OCI-LY7 (cell line): ENCODE measurements around the gene NAP1L2. TPM values are rescaled to one million over a fixed set of nuclear protein-coding genes. Genes with fewer than 3 reads are reported as not detected.

Source experiments
- Bru-seq: library from RNA; stranded (reverse); fragments of 400-500 nt; gene quantifications from one replicate; lab custom pipeline; 2021; lab: Mats Ljungman, UMichigan
- BruChase-seq, 2 experiments: library from RNA; stranded (reverse); fragments of 400-500 nt; gene quantifications; one replicate each; lab custom pipeline; 2021; lab: Mats Ljungman, UMichigan
- BruUV-seq: library from RNA; stranded (reverse); fragments of 400-500 nt; replicated peaks from 2 replicates; lab custom pipeline; 2021; lab: Mats Ljungman, UMichigan
- CTCF ChIA-PET: fragments of 300-600 bp; sonication (Branson Sonifier 250); formaldehyde crosslinking; loops from one replicate; lab custom pipeline; 2022; ENCODE audit warnings: antibody characterized with exemption; ENCODE audit not compliant: unreplicated experiment; lab: Charles Lee
- POLR2A ChIA-PET: fragments of 300-600 bp; sonication (Branson Sonifier 250); formaldehyde crosslinking; loops from one replicate; lab custom pipeline; 2022; ENCODE audit warnings: antibody characterized with exemption; lab: Charles Lee
- DNase-seq: peaks from one replicate; pipeline ENCODE4 v3.0.0-alpha.2; 2015; ENCODE audit warnings: low spot score
- H2AFZ ChIP-seq: fragments of 200-600 bp; sonication (generic), shearing (Covaris generic); 2 replicates; pipeline ENCODE4 v1.6.1; 2014; ENCODE audit warnings: mild to moderate bottlenecking, antibody characterized with exemption, low read length, moderate library complexity
- H3K27ac ChIP-seq: fragments of 200-600 bp; sonication (generic); 2 replicates; pipeline ENCODE4 v1.5.1; 2014; ENCODE audit warnings: mixed run types, low read depth, mild to moderate bottlenecking, moderate library complexity, low read length, inconsistent platforms; ENCODE audit not compliant: poor library complexity, severe bottlenecking
- H3K36me3 ChIP-seq: fragments of 200-600 bp; sonication (generic); 2 replicates; pipeline ENCODE4 v1.6.1; 2014; ENCODE audit warnings: mild to moderate bottlenecking, antibody characterized with exemption, low read length, moderate library complexity, mixed read lengths; ENCODE audit not compliant: insufficient read depth
- H3K4me1 ChIP-seq: fragments of 200-600 bp; sonication (generic); 2 replicates; pipeline ENCODE4 v1.5.1; 2014; ENCODE audit warnings: mild to moderate bottlenecking, low read length; ENCODE audit not compliant: insufficient read depth, poor library complexity, severe bottlenecking
- H3K4me2 ChIP-seq: fragments of 200-600 bp; sonication (generic); 2 replicates; pipeline ENCODE4 v1.6.1; 2014; ENCODE audit warnings: mild to moderate bottlenecking, low read length
- H3K4me3 ChIP-seq: fragments of 200-600 bp; sonication (generic); 2 replicates; pipeline ENCODE4 v1.5.1; 2014; ENCODE audit warnings: mild to moderate bottlenecking, low read depth, low read length; ENCODE audit not compliant: poor library complexity, severe bottlenecking
- H3K79me2 ChIP-seq: fragments of 200-600 bp; sonication (generic); 2 replicates; pipeline ENCODE4 v1.6.1; 2016; ENCODE audit warnings: low read depth, mild to moderate bottlenecking, low read length, moderate library complexity, mixed read lengths; ENCODE audit not compliant: insufficient read depth
- H3K9me2 ChIP-seq: fragments of 200-600 bp; sonication (generic); 2 replicates; pipeline ENCODE4 v1.6.1; 2016; ENCODE audit warnings: mild to moderate bottlenecking, low read length, mixed read lengths; ENCODE audit not compliant: insufficient read depth
- H3K9me3 ChIP-seq: fragments of 200-600 bp; sonication (generic); 2 replicates; pipeline ENCODE4 v1.6.1; 2014; ENCODE audit warnings: mild to moderate bottlenecking, mixed run types, low read length, mixed read lengths
- H4K20me1 ChIP-seq: fragments of 200-600 bp; sonication (generic); 2 replicates; pipeline ENCODE4 v1.6.1; 2014; ENCODE audit warnings: mild to moderate bottlenecking, antibody characterized with exemption, low read length, moderate library complexity, mixed read lengths; ENCODE audit not compliant: insufficient read depth
- CTCF ChIP-seq: fragments of 200-600 bp; sonication (generic); conservative IDR thresholded peaks from 2 replicates; pipeline ENCODE4 v1.5.1; 2014; ENCODE audit warnings: mild to moderate bottlenecking, antibody characterized with exemption, low read length, moderate library complexity, mixed read lengths
- EZH2phosphoT487 ChIP-seq: fragments of 200-600 bp; sonication (generic); IDR thresholded peaks from 2 replicates; pipeline ENCODE4 v1.6.1; 2018; ENCODE audit warnings: low read depth, borderline replicate concordance, mild to moderate bottlenecking, mixed run types, antibody characterized with exemption, low read length, moderate library complexity, mixed read lengths
- intact Hi-C: fragments of 100-400 bp; cut with micrococcal nuclease; formaldehyde crosslinking; loops from one replicate; pipeline ENCODE4 v1.10.0; 2022; ENCODE audit not compliant: unreplicated experiment
- long read RNA-seq: library from polyadenylated mRNA; stranded (forward); transcript quantifications from one replicate; pipeline ENCODE4 v2.0.0, GENCODE V29; 2022
- total RNA-seq, 2 experiments: library from RNA; depleted of rRNA in 1 of 2; stranded (reverse); fragments of >200 nt in 1 of 2; shearing (Covaris generic) in 1 of 2; gene quantifications; 2 replicates each; pipeline ENCODE4 v1.2.3, GENCODE V29; 2014 to 2022

NAP1L2 gene
- total RNA-seq (2014; rRNA removed; shearing (Covaris generic)) (not detected in 2 replicates), total RNA-seq (2022) (not detected in 2 replicates), Bru-seq, nascent RNA (not detected), BruChase-seq, experiment 1, labeled RNA remaining after a 6-hour chase (not detected), BruChase-seq, experiment 2, labeled RNA remaining after a 2-hour chase (not detected)
- long read RNA-seq: 0 reads

GRCh38 chrX:73214426-73215094 lies at the start of gene NAP1L2:
Gene NAP1L2 (minus strand): TSS chrX:73214851. CDS start chrX:73214492, 359 bp downstream.
- TF ChIP-seq CTCF (no peak), EZH2phosphoT487 (no peak)
- Histone ChIP-seq H3K4me2 (no peak within 1 kb of the TSS), H3K36me3 (no peaks in the 10 kb centered on the region), H3K79me2 (no peaks in the 10 kb centered on the region), H3K9me3 (no peaks in the 10 kb centered on the region), H3K9me2 (no peaks in the 10 kb centered on the region), H3K27ac (no peak within 1 kb of the TSS), H2AFZ (no peak within 1 kb of the TSS), H4K20me1 (no peaks in the 10 kb centered on the region), H3K4me1 (no peaks in the 10 kb centered on the region), H3K4me3 (no peak within 1 kb of the TSS)
- BruUV-seq: no TSS peak
- ChIA-PET POLR2A (no interaction called here), CTCF (no interaction called here)
- intact Hi-C loops: no loop called here
- DNase-seq: no peak

GRCh38 chrX:73262991-73263390 lies 48.3 kb upstream of the NAP1L2 start:
- no peak overlapping the region for H2AFZ ChIP-seq
- H3K79me2 ChIP-seq: no peaks in the 10 kb centered on the region
- BruUV-seq: no TSS peak
- no peaks in the 10 kb centered on the region for H4K20me1 ChIP-seq
- H3K9me3 ChIP-seq: no peaks in the 10 kb centered on the region
- no peaks in the 10 kb centered on the region for H3K4me1 ChIP-seq
- intact Hi-C loops: no loop called here
- peak; percentile 4 for DNase-seq
- ChIA-PET CTCF (no interaction called here), POLR2A (no interaction called here)
- no peaks in the 10 kb centered on the region for H3K9me2 ChIP-seq
- H3K4me2 ChIP-seq: no peak overlapping the region
- TF ChIP-seq EZH2phosphoT487 (no peak), CTCF (peak; percentile 48)
- H3K4me3 ChIP-seq: no peak overlapping the region
- no peaks in the 10 kb centered on the region for H3K36me3 ChIP-seq
- no peak overlapping the region for H3K27ac ChIP-seq

- H3K9me2 ChIP-seq: no peaks in the 10 kb centered on the region
- H3K9me3 ChIP-seq: no peaks in the 10 kb centered on the region
- TF ChIP-seq CTCF: no peak
- no peak for TF ChIP-seq EZH2phosphoT487
- H3K27ac ChIP-seq: no peak overlapping the region
- intact Hi-C loops: no loop called here
- H3K4me1 ChIP-seq: no peaks in the 10 kb centered on the region
- H3K4me3 ChIP-seq: no peak overlapping the region
- no peaks in the 10 kb centered on the region for H3K79me2 ChIP-seq
- no peak for DNase-seq
- H3K4me2 ChIP-seq: no peak overlapping the region
- ChIA-PET POLR2A (no interaction called here), CTCF (no interaction called here)
- H4K20me1 ChIP-seq: no peaks in the 10 kb centered on the region
- no peak overlapping the region for H2AFZ ChIP-seq
- no peaks in the 10 kb centered on the region for H3K36me3 ChIP-seq
- no TSS peak for BruUV-seq
These were observed 24.6 kb upstream of the NAP1L2 start for GRCh38 chrX:73239242-73239641.
